HG03103 (cell line): ENCODE measurements around the gene PRKAR1B.

ENCODE experiments used
- ATAC-seq: cut with Tn5 transposase; IDR thresholded peaks from one replicate; pipeline ENCODE4 v1.9.1; 2021; ENCODE audit warnings: low read depth; ENCODE audit not compliant: unreplicated experiment

PRKAR1B gene

GRCh38 chr7:725223-726005 lies 1.7 kb downstream of the PRKAR1B start:
- no peak for ATAC-seq

GRCh38 chr7:724298-724697 lies 2.8 kb downstream of the PRKAR1B start:
- ATAC-seq: no peak

- no peak for ATAC-seq
Observed at GRCh38 chr7:723541-723940, 3.5 kb downstream of the PRKAR1B start.

GRCh38 chr7:721619-722248 lies 5.3 kb downstream of the PRKAR1B start:
- no peak for ATAC-seq

- ATAC-seq: no peak
Observed at GRCh38 chr7:716636-717035, 10.4 kb downstream of the PRKAR1B start.

- no peak for ATAC-seq
Observed at GRCh38 chr7:716222-716621, 10.9 kb downstream of the PRKAR1B start.

- ATAC-seq: no peak
Observed at GRCh38 chr7:714251-714671, 12.8 kb downstream of the PRKAR1B start.

GRCh38 chr7:713488-714230 lies 13.4 kb downstream of the PRKAR1B start:
- no peak for ATAC-seq

- ATAC-seq: no peak
Observed at GRCh38 chr7:713139-713457, 14.0 kb downstream of the PRKAR1B start.

GRCh38 chr7:712381-713138 lies 14.5 kb downstream of the PRKAR1B start:
- no peak for ATAC-seq

- ATAC-seq: no peak
Observed at GRCh38 chr7:711922-712380, 15.1 kb downstream of the PRKAR1B start.

GRCh38 chr7:711093-711921 lies 15.8 kb downstream of the PRKAR1B start:
- ATAC-seq: no peak

- no peak for ATAC-seq
Observed at GRCh38 chr7:710161-710560, 16.9 kb downstream of the PRKAR1B start.

GRCh38 chr7:707296-708000 lies 19.6 kb downstream of the PRKAR1B start:
- no peak for ATAC-seq

GRCh38 chr7:706721-707120 lies 20.4 kb downstream of the PRKAR1B start:
- ATAC-seq: no peak

GRCh38 chr7:703049-703448 lies 24.0 kb downstream of the PRKAR1B start:
- no peak for ATAC-seq

- no peak for ATAC-seq
Observed at GRCh38 chr7:701086-701671, 25.9 kb downstream of the PRKAR1B start.

GRCh38 chr7:699476-700170 lies 27.5 kb downstream of the PRKAR1B start:
- ATAC-seq: no peak
